DND-41 (cell line): ENCODE data around the gene RAD18.

Experiments
- ATAC-seq: fragments of 200-7000 bp; cut with Tn5 transposase; 3 replicates; pipeline ENCODE4 v1.9.1; 2021; ENCODE audit warnings: low read depth; ENCODE audit not compliant: insufficient read depth
- DNase-seq: peaks from one replicate; pipeline ENCODE4 v3.0.0-alpha.2; 2020
- H2AFZ ChIP-seq: 2 replicates; pipeline ENCODE4 v1.6.0; 2012; ENCODE audit warnings: low read depth, low read length
- H3K27ac ChIP-seq: 2 replicates; pipeline ENCODE4 v1.5.1; 2012; ENCODE audit warnings: low read length, inconsistent platforms
- H3K27me3 ChIP-seq: fragments of 200-600 bp; sonication (generic); 2 replicates; pipeline ENCODE4 v1.6.0; 2012; ENCODE audit warnings: low read length, mild to moderate bottlenecking, inconsistent platforms; ENCODE audit not compliant: insufficient read depth, poor library complexity
- H3K36me3 ChIP-seq: 2 replicates; pipeline ENCODE4 v1.5.1; 2012; ENCODE audit warnings: low read length, inconsistent platforms; ENCODE audit not compliant: insufficient read depth
- H3K4me1 ChIP-seq: 2 replicates; pipeline ENCODE4 v1.5.1; 2012; ENCODE audit warnings: mild to moderate bottlenecking, low read length; ENCODE audit not compliant: insufficient read depth
- H3K4me2 ChIP-seq: 2 replicates; pipeline ENCODE4 v1.6.0; 2012; ENCODE audit warnings: mild to moderate bottlenecking, moderate library complexity, low read length, inconsistent platforms; ENCODE audit not compliant: insufficient read depth
- H3K4me3 ChIP-seq, 2 experiments: fragments of 200-600 bp in 1 of 2; shearing (Covaris generic) in 1 of 2; 2 replicates each; pipeline ENCODE4 v1.5.1; 2012 to 2016; ENCODE audit warnings: inconsistent platforms in 2 of 2, low read length in 2 of 2, mild to moderate bottlenecking in 2 of 2, low read depth in 1 of 2, moderate library complexity in 1 of 2
- H3K79me2 ChIP-seq: 2 replicates; pipeline ENCODE4 v1.6.0; 2012; ENCODE audit warnings: low read length, inconsistent platforms; ENCODE audit not compliant: insufficient read depth
- H3K9ac ChIP-seq: 2 replicates; pipeline ENCODE4 v1.6.0; 2012; ENCODE audit warnings: low read depth, mild to moderate bottlenecking, inconsistent platforms, low read length, moderate library complexity
- H3K9me3 ChIP-seq: 2 replicates; pipeline ENCODE4 v1.5.1; 2012; ENCODE audit warnings: low read length, moderate library complexity, mild to moderate bottlenecking, inconsistent platforms; ENCODE audit not compliant: insufficient read depth, severe bottlenecking
- H4K20me1 ChIP-seq: 2 replicates; pipeline ENCODE4 v1.6.0; 2012; ENCODE audit warnings: low read length; ENCODE audit not compliant: insufficient read depth
- CTCF ChIP-seq: IDR thresholded peaks from 2 replicates; pipeline ENCODE4 v1.5.1; 2012; ENCODE audit warnings: borderline replicate concordance, low read length, moderate library complexity, mild to moderate bottlenecking; ENCODE audit not compliant: poor library complexity, severe bottlenecking; ENCODE audit errors: extremely low read depth
- EZH2 ChIP-seq: IDR thresholded peaks from 3 replicates; pipeline ENCODE4 v1.6.1; 2012; ENCODE audit warnings: borderline replicate concordance, low read depth, mild to moderate bottlenecking, moderate library complexity, low read length, inconsistent platforms; ENCODE audit not compliant: severe bottlenecking

Gene RAD18

GRCh38 chr3:8987645-8988383 lies 24.5 kb upstream of the RAD18 start:
- Histone ChIP-seq H3K9ac (no peak overlapping the region), H3K4me3 (no peak overlapping the region), H4K20me1 (no peaks in the 10 kb centered on the region), H3K79me2 (no peaks in the 10 kb centered on the region), H2AFZ (no peak overlapping the region), H3K27ac (no peak overlapping the region), H3K36me3 (no peaks in the 10 kb centered on the region), H3K27me3 (no peaks in the 10 kb centered on the region), H3K9me3 (no peaks in the 10 kb centered on the region), H3K4me1 (no peaks in the 10 kb centered on the region), H3K4me2 (no peak overlapping the region)
- TF ChIP-seq CTCF (peak; percentile 72), EZH2 (no peak)
- DNase-seq, result peak; percentile 53
- ATAC-seq, result peak; percentile 86

GRCh38 chr3:8987226-8987625 lies 24.0 kb upstream of the RAD18 start:
- no peaks in the 10 kb centered on the region for H3K9me3 ChIP-seq
- H2AFZ ChIP-seq, result no peak overlapping the region
- H3K4me1 ChIP-seq, result no peaks in the 10 kb centered on the region
- no peak overlapping the region for H3K4me3 ChIP-seq
- ATAC-seq (no peak), DNase-seq (no peak)
- TF ChIP-seq CTCF, result no peak
- TF ChIP-seq EZH2, result no peak
- no peak overlapping the region for H3K9ac ChIP-seq
- no peaks in the 10 kb centered on the region for H4K20me1 ChIP-seq
- no peak overlapping the region for H3K27ac ChIP-seq
- no peak overlapping the region for H3K4me2 ChIP-seq
- no peaks in the 10 kb centered on the region for H3K27me3 ChIP-seq
- H3K36me3 ChIP-seq, result no peaks in the 10 kb centered on the region
- H3K79me2 ChIP-seq, result no peaks in the 10 kb centered on the region

GRCh38 chr3:8986741-8987140 lies 23.5 kb upstream of the RAD18 start:
- Histone ChIP-seq H3K9me3 (no peaks in the 10 kb centered on the region), H3K36me3 (no peaks in the 10 kb centered on the region), H2AFZ (no peak overlapping the region), H4K20me1 (no peaks in the 10 kb centered on the region), H3K9ac (no peak overlapping the region), H3K27me3 (no peaks in the 10 kb centered on the region), H3K79me2 (no peaks in the 10 kb centered on the region), H3K4me1 (no peaks in the 10 kb centered on the region), H3K27ac (no peak overlapping the region), H3K4me2 (no peak overlapping the region), H3K4me3 (no peak overlapping the region)
- no peak for ATAC-seq
- no peak for DNase-seq
- TF ChIP-seq EZH2 (no peak), CTCF (no peak)

- H3K27me3 ChIP-seq, result peaks cover 7% of the 10 kb centered on the region
- ATAC-seq (no peak), DNase-seq (no peak)
- H3K9ac ChIP-seq, result no peak overlapping the region
- H3K36me3 ChIP-seq, result no peaks in the 10 kb centered on the region
- H3K4me1 ChIP-seq, result no peaks in the 10 kb centered on the region
- no peak for TF ChIP-seq CTCF
- no peak for TF ChIP-seq EZH2
- no peaks in the 10 kb centered on the region for H4K20me1 ChIP-seq
- H2AFZ ChIP-seq, result no peak overlapping the region
- no peaks in the 10 kb centered on the region for H3K9me3 ChIP-seq
- H3K4me3 ChIP-seq, result no peak overlapping the region
- H3K79me2 ChIP-seq, result no peaks in the 10 kb centered on the region
- H3K4me2 ChIP-seq, result no peak overlapping the region
- no peak overlapping the region for H3K27ac ChIP-seq
Measured at GRCh38 chr3:8985876-8986275, 22.6 kb upstream of the RAD18 start.
